ENCODE data around the gene FAM83D.

The FAM83D gene

GRCh38 chr20:38947931-38948362 lies 21.7 kb downstream of the FAM83D start:
- TF ChIP-seq REST (IDR thresholded peaks at IDR 0.05; ENCODE audit: low read depth), result no peak
- no peak for TF ChIP-seq FOXM1 (IDR thresholded peaks at IDR 0.05; ENCODE audit: borderline replicate concordance, low read depth)

DNA sequence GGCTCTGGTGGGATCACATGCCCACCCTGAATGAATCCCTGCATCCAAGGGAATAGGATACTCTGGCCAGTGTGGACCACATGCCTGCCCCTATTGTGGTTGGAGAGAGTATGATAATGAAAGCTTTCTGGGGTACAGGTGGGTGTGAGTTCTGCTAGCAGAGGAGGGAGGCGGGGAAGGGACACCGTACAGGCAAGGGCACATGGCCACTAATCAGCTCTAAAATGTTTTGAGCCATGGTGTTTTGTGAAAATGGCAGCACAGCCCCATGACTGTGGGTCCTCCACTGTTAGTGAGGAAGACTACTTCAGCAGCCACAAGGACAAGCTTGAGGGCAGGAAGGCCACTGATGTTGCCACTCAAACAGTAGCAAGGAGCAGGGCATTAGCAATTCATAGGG lies 24.0 kb downstream of the FAM83D start:
- TF ChIP-seq TCF12 (IDR thresholded peaks at IDR 0.05; ENCODE audit: low read depth) (no peak), FOXM1 (IDR thresholded peaks at IDR 0.05; ENCODE audit: borderline replicate concordance, low read depth) (no peak), NFIC (IDR thresholded peaks at IDR 0.05) (no peak), ZBTB7A (IDR thresholded peaks at IDR 0.05; ENCODE audit: low read depth) (no peak), TEAD4 (IDR thresholded peaks at IDR 0.05) (no peak), EGR1 (IDR thresholded peaks at IDR 0.05) (no peak), REST (IDR thresholded peaks at IDR 0.05; ENCODE audit: low read depth) (no peak), YY1 (IDR thresholded peaks at IDR 0.05; ENCODE audit: low read depth) (no peak), CREB1 (IDR thresholded peaks at IDR 0.05; ENCODE audit: low read depth) (no peak), TAF1 (IDR thresholded peaks at IDR 0.05; ENCODE audit: low read depth) (no peak), EP300 (IDR thresholded peaks at IDR 0.05; ENCODE audit: borderline replicate concordance) (no peak), RAD21 (IDR thresholded peaks at IDR 0.05; ENCODE audit: low read depth) (no peak), CEBPB (IDR thresholded peaks at IDR 0.05) (no peak), USF1 (IDR thresholded peaks at IDR 0.05) (no peak)
- TF ChIP-seq, protein P1, sequence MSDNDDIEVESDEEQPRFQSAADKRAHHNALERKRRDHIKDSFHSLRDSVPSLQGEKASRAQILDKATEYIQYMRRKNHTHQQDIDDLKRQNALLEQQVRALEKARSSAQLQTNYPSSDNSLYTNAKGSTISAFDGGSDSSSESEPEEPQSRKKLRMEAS (IDR thresholded peaks at IDR 0.05), result no peak

DNA sequence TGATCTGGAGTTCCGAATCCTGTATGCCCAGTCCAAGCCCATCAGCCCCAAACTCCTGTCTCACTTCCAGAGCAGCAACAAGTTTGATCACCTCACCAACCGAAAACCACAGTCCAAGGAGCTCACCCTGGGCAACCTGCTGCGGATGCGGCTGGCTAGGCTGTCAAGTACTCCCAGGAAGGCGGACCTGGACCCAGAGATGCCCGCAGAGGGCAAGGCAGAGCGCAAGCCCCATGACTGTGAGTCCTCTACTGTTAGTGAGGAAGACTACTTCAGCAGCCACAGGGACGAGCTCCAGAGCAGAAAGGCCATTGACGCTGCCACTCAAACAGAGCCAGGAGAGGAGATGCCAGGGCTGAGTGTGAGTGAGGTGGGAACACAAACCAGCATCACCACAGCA lies 25.4 kb downstream of the FAM83D start:
- TF ChIP-seq CEBPB (IDR thresholded peaks at IDR 0.05), result no peak
- no peak for TF ChIP-seq ZBTB7A (IDR thresholded peaks at IDR 0.05; ENCODE audit: low read depth)
- TF ChIP-seq CREB1 (IDR thresholded peaks at IDR 0.05; ENCODE audit: low read depth), result no peak
- no peak for TF ChIP-seq EP300 (IDR thresholded peaks at IDR 0.05; ENCODE audit: borderline replicate concordance)
- no peak for TF ChIP-seq USF1 (IDR thresholded peaks at IDR 0.05)
- TF ChIP-seq YY1 (IDR thresholded peaks at IDR 0.05; ENCODE audit: low read depth), result no peak
- TF ChIP-seq TAF1 (IDR thresholded peaks at IDR 0.05; ENCODE audit: low read depth), result no peak
- no peak for TF ChIP-seq TCF12 (IDR thresholded peaks at IDR 0.05; ENCODE audit: low read depth)
- no peak for TF ChIP-seq REST (IDR thresholded peaks at IDR 0.05; ENCODE audit: low read depth)
- TF ChIP-seq, protein P1 (IDR thresholded peaks at IDR 0.05), result no peak
- TF ChIP-seq EGR1 (IDR thresholded peaks at IDR 0.05), result no peak
- TF ChIP-seq NFIC (IDR thresholded peaks at IDR 0.05), result no peak

GRCh38 chr20:38952153-38952552 lies 25.9 kb downstream of the FAM83D start:
- TF ChIP-seq TAF1 (IDR thresholded peaks at IDR 0.05; ENCODE audit: low read depth) (no peak), EP300 (IDR thresholded peaks at IDR 0.05; ENCODE audit: borderline replicate concordance) (no peak), REST (IDR thresholded peaks at IDR 0.05; ENCODE audit: low read depth) (no peak), TCF12 (IDR thresholded peaks at IDR 0.05; ENCODE audit: low read depth) (no peak), FOXM1 (IDR thresholded peaks at IDR 0.05; ENCODE audit: borderline replicate concordance, low read depth) (no peak)

Data from Ishikawa (cell line).